Measurements from ENCODE around the gene PRKACA.

- no peak for TF ChIP-seq ZBTB49 (tag by site-specific recombination; IDR thresholded peaks at IDR 0.05; ENCODE audit: low read depth)
- TF ChIP-seq CTCF (tag by site-specific recombination; IDR thresholded peaks at IDR 0.05): no peak
- no peak for TF ChIP-seq SP2 (tag by site-specific recombination; IDR thresholded peaks at IDR 0.05)
- TF ChIP-seq PBX3 (CRISPR knock-in tag; IDR thresholded peaks at IDR 0.05): no peak
- no peak for TF ChIP-seq ZEB2 (tag by site-specific recombination; IDR thresholded peaks at IDR 0.05)
- TF ChIP-seq TSHZ1 (tag by site-specific recombination; IDR thresholded peaks at IDR 0.05; ENCODE audit: borderline replicate concordance): no peak
Observed at GRCh38 chr19:14156971-14157717, 39.6 kb upstream of the PRKACA start.

Measured in HEK293 (cell line).